ENCODE measurements around the gene DNAJC18. TPM values are rescaled to one million over a fixed set of nuclear protein-coding genes. Genes with fewer than 3 reads are reported as not detected.

Gene DNAJC18
- total RNA-seq, 4 donors from 2014 or later = 8.3 to 15.4 (median 13.4) TPM

- H3K9me3 ChIP-seq = no peaks in the 10 kb centered on the region
- H3K27me3 ChIP-seq = no peaks in the 10 kb centered on the region
- H3K4me3 ChIP-seq = no peak overlapping the region
- no peak for DNase-seq (ENCODE audit: extremely low spot score)
- intact Hi-C loops (cut with DNase I) = no loop called here
- H3K36me3 ChIP-seq = peaks cover 29 to 62% (median 47%) of the 10 kb centered on the region in 4 donors
- no peak for TF ChIP-seq EP300 (IDR thresholded peaks at IDR 0.05)
- no peak for TF ChIP-seq POLR2A (IDR thresholded peaks at IDR 0.05; ENCODE audit: low read depth)
- no peak for TF ChIP-seq POLR2AphosphoS5 (IDR thresholded peaks at IDR 0.05)
- TF ChIP-seq, protein P1, sequence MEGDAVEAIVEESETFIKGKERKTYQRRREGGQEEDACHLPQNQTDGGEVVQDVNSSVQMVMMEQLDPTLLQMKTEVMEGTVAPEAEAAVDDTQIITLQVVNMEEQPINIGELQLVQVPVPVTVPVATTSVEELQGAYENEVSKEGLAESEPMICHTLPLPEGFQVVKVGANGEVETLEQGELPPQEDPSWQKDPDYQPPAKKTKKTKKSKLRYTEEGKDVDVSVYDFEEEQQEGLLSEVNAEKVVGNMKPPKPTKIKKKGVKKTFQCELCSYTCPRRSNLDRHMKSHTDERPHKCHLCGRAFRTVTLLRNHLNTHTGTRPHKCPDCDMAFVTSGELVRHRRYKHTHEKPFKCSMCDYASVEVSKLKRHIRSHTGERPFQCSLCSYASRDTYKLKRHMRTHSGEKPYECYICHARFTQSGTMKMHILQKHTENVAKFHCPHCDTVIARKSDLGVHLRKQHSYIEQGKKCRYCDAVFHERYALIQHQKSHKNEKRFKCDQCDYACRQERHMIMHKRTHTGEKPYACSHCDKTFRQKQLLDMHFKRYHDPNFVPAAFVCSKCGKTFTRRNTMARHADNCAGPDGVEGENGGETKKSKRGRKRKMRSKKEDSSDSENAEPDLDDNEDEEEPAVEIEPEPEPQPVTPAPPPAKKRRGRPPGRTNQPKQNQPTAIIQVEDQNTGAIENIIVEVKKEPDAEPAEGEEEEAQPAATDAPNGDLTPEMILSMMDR (IDR thresholded peaks at IDR 0.05) = no peak
- H3K4me1 ChIP-seq = peaks cover 3 to 32% (median 15%) of the 10 kb centered on the region in 4 donors
- no peak overlapping the region for H3K27ac ChIP-seq (replicated peaks in 1 of 4)
- WGBS = 75% methylated on average over 2 of the region's 2 CpGs
Measured at GRCh38 chr5:139363937-139364336, 75.4 kb downstream of the DNAJC18 start.

DNA sequence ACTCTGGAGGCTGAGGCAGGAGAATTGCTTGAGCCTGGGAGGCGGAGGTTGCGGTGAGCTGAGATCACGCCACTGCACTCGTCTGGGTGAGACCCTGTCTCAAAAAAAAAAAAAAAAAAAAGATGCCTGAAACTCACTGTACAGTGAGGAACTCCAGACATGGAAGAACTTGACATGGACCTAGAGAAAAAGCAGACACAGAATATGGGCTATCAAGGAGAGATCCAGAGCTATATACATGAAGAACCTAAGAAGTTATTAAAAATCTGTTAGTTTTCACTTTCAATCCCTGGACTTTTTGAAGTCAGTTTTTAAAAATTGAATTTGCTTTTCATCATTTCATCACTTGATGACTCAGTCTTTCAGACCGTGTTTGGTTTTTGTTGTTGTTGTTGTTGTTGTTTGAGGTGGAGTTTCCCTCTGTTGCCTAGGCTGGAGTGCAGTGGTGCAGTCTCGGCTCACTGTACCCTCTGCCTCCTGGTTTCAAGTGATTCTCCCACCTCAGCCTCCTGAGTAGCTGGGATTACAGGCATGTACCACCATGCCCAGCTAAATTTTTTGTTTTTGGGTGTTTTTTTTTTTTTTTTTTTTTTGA is 77.4 kb downstream of the DNAJC18 start:
- TF ChIP-seq POLR2AphosphoS5 (IDR thresholded peaks at IDR 0.05) = no peak
- no peak for TF ChIP-seq EP300 (IDR thresholded peaks at IDR 0.05)
- TF ChIP-seq POLR2A (IDR thresholded peaks at IDR 0.05; ENCODE audit: low read depth) = no peak
- TF ChIP-seq, protein P1 (IDR thresholded peaks at IDR 0.05) = no peak
- DNase-seq (ENCODE audit: extremely low spot score) = no peak
- Histone ChIP-seq H3K4me3 (no peak overlapping the region), H3K36me3 (peaks cover 24 to 42% (median 38%) of the 10 kb centered on the region in 4 donors), H3K9me3 (no peaks in the 10 kb centered on the region), H3K4me1 (peaks cover 3 to 49% (median 25%) of the 10 kb centered on the region in 4 donors), H3K27me3 (no peaks in the 10 kb centered on the region), H3K27ac (replicated peaks in 1 of 4) (no peak overlapping the region)
- WGBS = 67% methylated on average over 6 of the region's 6 CpGs
- intact Hi-C loops (cut with DNase I) = no loop called here

DNA sequence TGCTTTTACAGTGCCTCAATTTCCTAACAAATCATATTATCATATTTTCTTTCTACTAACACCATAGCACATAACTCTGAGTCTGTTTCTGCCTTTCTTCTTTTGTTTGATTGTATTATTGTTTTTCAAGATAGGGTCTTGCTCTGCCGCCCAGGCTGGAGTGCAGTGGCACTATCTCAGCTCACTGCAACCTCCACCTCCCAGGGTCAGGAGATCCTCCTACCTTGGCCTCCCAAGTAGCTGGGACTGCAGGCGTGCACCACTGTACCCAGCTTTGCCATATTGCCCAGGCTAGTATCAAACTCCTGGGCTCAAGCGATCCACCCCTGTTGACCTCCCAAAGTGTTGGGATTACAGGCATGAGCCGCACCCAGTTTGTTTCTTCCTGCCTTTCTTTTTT is 78.9 kb downstream of the DNAJC18 start:
- no peaks in the 10 kb centered on the region for H3K27me3 ChIP-seq
- intact Hi-C loops (cut with DNase I) = no loop called here
- H3K9me3 ChIP-seq = no peaks in the 10 kb centered on the region
- TF ChIP-seq, protein P1 (IDR thresholded peaks at IDR 0.05) = no peak
- TF ChIP-seq EP300 (IDR thresholded peaks at IDR 0.05) (no peak), POLR2AphosphoS5 (IDR thresholded peaks at IDR 0.05) (no peak), POLR2A (IDR thresholded peaks at IDR 0.05; ENCODE audit: low read depth) (no peak)
- H3K27ac ChIP-seq (replicated peaks in 1 of 4) = no peak overlapping the region
- peaks cover 11 to 26% (median 23%) of the 10 kb centered on the region in 4 donors for H3K36me3 ChIP-seq
- 96% methylated on average over 4 of the region's 4 CpGs for WGBS
- peaks cover 3 to 54% (median 29%) of the 10 kb centered on the region in 4 donors for H3K4me1 ChIP-seq
- no peak for DNase-seq (ENCODE audit: extremely low spot score)
- no peak overlapping the region for H3K4me3 ChIP-seq

Small RNA genes lying within 50 kb of the gene (small RNA-seq; reads per million reads assigned to genes)
- 0 reads per million in 3 donors for gene RNU5B-4P

Other genes starting within 250 kb of the DNAJC18 start
- 10 to 100 TPM; 20.3 to 39.2 (median 29.1) TPM for gene SIL1, start 241.2 kb downstream of the DNAJC18 start, total RNA-seq
- gene MATR3, start 145.8 kb downstream of the DNAJC18 start, total RNA-seq = 100 to 1,000 TPM; 164 to 234 (median 220) TPM
- gene PAIP2, start 97.7 kb downstream of the DNAJC18 start, total RNA-seq = 100 to 1,000 TPM in 1 of 4 donors, 10 to 100 TPM in 3; 73.6 to 111 (median 97.0) TPM
- not detected for gene SLC23A1, start 56.2 kb downstream of the DNAJC18 start, total RNA-seq
- gene MZB1, start 49.6 kb downstream of the DNAJC18 start, total RNA-seq = under 1 TPM in 2 of 4 donors, not detected in 2; 0.78 to 0.99 TPM
- 10 to 100 TPM in 2 of 4 donors, 1 to 10 TPM in 2; 2.5 to 11.0 (median 7.8) TPM for gene PROB1, start 44.4 kb downstream of the DNAJC18 start, total RNA-seq
- 1 to 10 TPM; 2.9 to 6.5 (median 4.8) TPM for gene SPATA24, start 35.4 kb downstream of the DNAJC18 start, total RNA-seq
- 10 to 100 TPM in 3 of 4 donors, 1 to 10 TPM in 1; 7.9 to 42.9 (median 31.4) TPM for gene ECSCR, start 23.2 kb upstream of the DNAJC18 start, total RNA-seq
- gene SMIM33, start 31.5 kb upstream of the DNAJC18 start, total RNA-seq = not detected
- gene STING1, start 43.2 kb upstream of the DNAJC18 start, total RNA-seq = 10 to 100 TPM; 22.0 to 82.8 (median 52.4) TPM
- 100 to 1,000 TPM in 1 of 4 donors, 10 to 100 TPM in 3; 86.9 to 104 (median 91.5) TPM for gene UBE2D2, start 121.8 kb upstream of the DNAJC18 start, total RNA-seq
- gene CXXC5, start 208.8 kb upstream of the DNAJC18 start, total RNA-seq = 10 to 100 TPM; 22.0 to 32.4 (median 27.8) TPM

Data from esophagus muscularis mucosa (tissue), 4 donors.